ENCODE data around the gene COL28A1.

DNA sequence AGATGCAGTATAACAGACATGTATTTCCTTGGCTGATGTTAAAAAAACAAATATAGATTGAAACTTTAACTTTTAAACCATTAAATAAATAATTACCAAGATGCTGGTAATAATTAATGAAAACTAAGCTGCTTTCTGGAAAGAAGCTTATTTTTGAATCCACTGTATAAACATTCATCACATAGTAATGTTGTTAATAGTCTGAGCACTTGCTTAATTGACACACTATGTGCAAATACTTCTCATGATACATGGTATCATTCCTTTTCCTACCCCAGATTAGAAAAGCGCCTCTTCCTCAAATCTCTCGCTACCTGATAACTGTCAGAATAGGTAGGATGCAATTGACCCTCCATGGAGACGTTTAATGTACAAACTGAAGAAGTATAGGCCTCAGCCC lies 15.0 kb upstream of the COL28A1 start:
- TF ChIP-seq, protein P1, sequence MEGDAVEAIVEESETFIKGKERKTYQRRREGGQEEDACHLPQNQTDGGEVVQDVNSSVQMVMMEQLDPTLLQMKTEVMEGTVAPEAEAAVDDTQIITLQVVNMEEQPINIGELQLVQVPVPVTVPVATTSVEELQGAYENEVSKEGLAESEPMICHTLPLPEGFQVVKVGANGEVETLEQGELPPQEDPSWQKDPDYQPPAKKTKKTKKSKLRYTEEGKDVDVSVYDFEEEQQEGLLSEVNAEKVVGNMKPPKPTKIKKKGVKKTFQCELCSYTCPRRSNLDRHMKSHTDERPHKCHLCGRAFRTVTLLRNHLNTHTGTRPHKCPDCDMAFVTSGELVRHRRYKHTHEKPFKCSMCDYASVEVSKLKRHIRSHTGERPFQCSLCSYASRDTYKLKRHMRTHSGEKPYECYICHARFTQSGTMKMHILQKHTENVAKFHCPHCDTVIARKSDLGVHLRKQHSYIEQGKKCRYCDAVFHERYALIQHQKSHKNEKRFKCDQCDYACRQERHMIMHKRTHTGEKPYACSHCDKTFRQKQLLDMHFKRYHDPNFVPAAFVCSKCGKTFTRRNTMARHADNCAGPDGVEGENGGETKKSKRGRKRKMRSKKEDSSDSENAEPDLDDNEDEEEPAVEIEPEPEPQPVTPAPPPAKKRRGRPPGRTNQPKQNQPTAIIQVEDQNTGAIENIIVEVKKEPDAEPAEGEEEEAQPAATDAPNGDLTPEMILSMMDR (IDR thresholded peaks at IDR 0.05; ENCODE audit: insufficient read depth, low read length, poor library complexity, severe bottlenecking) = no peak
- no peak for TF ChIP-seq EZH2phosphoT487 (conservative IDR thresholded peaks at IDR 0.05; ENCODE audit: low read length)

All from SU-DHL-6 (cell line).